K562 (cell line): ENCODE results near the gene SLC25A17. TPM values are rescaled to one million over a fixed set of nuclear protein-coding genes. Genes with fewer than 3 reads are reported as not detected.

Experiments used
- ATAC-seq: fragments of 200-7000 bp; cut with Tn5 transposase; 3 replicates; pipeline ENCODE4 v1.9.1; 2020; ENCODE audit warnings: moderate library complexity
- BruUV-seq: library from RNA; stranded (reverse); fragments of 400-500 nt; replicated peaks from 2 replicates; lab custom pipeline; 2021; lab: Mats Ljungman, UMichigan
- CTCF ChIA-PET: fragments of 300-600 bp; formaldehyde crosslinking; extraction: SDS; loops from one replicate; lab custom pipeline; 2021; ENCODE audit warnings: low intra/inter-chr PET ratio; lab: Yijun Ruan, JAX
- POLR2A ChIA-PET: fragments of 300-600, 350-650 bp; sonication (Branson Sonifier 250); formaldehyde crosslinking; extraction: SDS; loops from one replicate; lab custom pipeline; 2021; ENCODE audit warnings: antibody characterized with exemption, inconsistent platforms; lab: Yijun Ruan, JAX
- DNase-seq, 4 experiments: peaks; one replicate each; pipeline versions ENCODE4 v3.0.0 to v3.0.0-alpha.2; 2011 to 2018; ENCODE audit warnings: low spot score in 3 of 4, mixed read lengths in 3 of 4; ENCODE audit errors: extremely low read depth in 1 of 4
- FAIRE-seq: peaks from 2 replicates; lab custom pipeline; 2011; peaks lifted over from hg19 to GRCh38; lab: Jason Lieb, UNC
- H2AFZ ChIP-seq: 2 replicates; pipeline ENCODE4 v1.6.0; 2011; ENCODE audit warnings: low read depth, low read length, control low read depth, inconsistent platforms
- H3K27ac ChIP-seq: fragments of 200-600 bp; 3 replicates; pipeline ENCODE4 v1.8.0; 2011; ENCODE audit warnings: low read depth, mild to moderate bottlenecking, control low read depth, inconsistent platforms, low read length, moderate library complexity, mixed read lengths; ENCODE audit errors: extremely low read depth
- H3K27me3 ChIP-seq, 2 experiments: fragments of 300-600 bp in 1 of 2; 2 replicates in 1 of 2; 3 replicates in 1 of 2; pipeline versions ENCODE4 v1.6.0 to v1.8.0; 2011; ENCODE audit warnings: inconsistent platforms in 2 of 2, low read length in 2 of 2, mild to moderate bottlenecking in 1 of 2, mixed read lengths in 1 of 2, moderate library complexity in 1 of 2; ENCODE audit not compliant: control insufficient read depth in 2 of 2, insufficient read depth in 2 of 2
- H3K36me3 ChIP-seq: fragments of 300-600 bp; 3 replicates; pipeline ENCODE4 v1.8.0; 2011; ENCODE audit warnings: mild to moderate bottlenecking, low read length, inconsistent platforms; ENCODE audit not compliant: control insufficient read depth, insufficient read depth
- H3K4me1 ChIP-seq, 2 experiments: fragments of 200-600 bp in 1 of 2; replicated peaks in 1 of 2; 2 replicates in 1 of 2; 3 replicates in 1 of 2; pipeline versions ENCODE4 v1.5.1 to v1.8.0; 2011; ENCODE audit warnings: inconsistent platforms in 2 of 2, low read length in 2 of 2, mild to moderate bottlenecking in 1 of 2, mixed read lengths in 1 of 2, moderate library complexity in 1 of 2; ENCODE audit not compliant: control insufficient read depth in 2 of 2, insufficient read depth in 2 of 2
- H3K4me2 ChIP-seq: 2 replicates; pipeline ENCODE4 v1.6.1; 2011; ENCODE audit warnings: low read length, control low read depth, inconsistent platforms, mixed read lengths; ENCODE audit not compliant: insufficient read depth
- H3K4me3 ChIP-seq: fragments of 200-600 bp; sonication (generic), shearing (Covaris generic); 2 replicates; pipeline ENCODE4 v1.5.1; 2016; ENCODE audit warnings: control low read depth, inconsistent platforms
- H3K79me2 ChIP-seq: fragments of 200-600 bp; 3 replicates; pipeline ENCODE4 v1.8.0; 2011; ENCODE audit warnings: low read length, inconsistent platforms; ENCODE audit not compliant: control insufficient read depth, insufficient read depth
- H3K9ac ChIP-seq, 2 experiments: 2 replicates each; pipeline versions ENCODE4 v1.6.0 to v1.6.1; 2011; ENCODE audit warnings: low read depth in 2 of 2, low read length in 2 of 2, control low read depth in 1 of 2, inconsistent platforms in 1 of 2, mild to moderate bottlenecking in 1 of 2, mixed read lengths in 1 of 2; ENCODE audit not compliant: insufficient read depth in 1 of 2
- H3K9me1 ChIP-seq: one replicate; pipeline ENCODE4 v1.6.0; 2011; ENCODE audit warnings: inconsistent platforms, mild to moderate bottlenecking, low read length, moderate library complexity; ENCODE audit not compliant: control insufficient read depth, insufficient read depth
- H3K9me3 ChIP-seq: replicated peaks from 2 replicates; pipeline ENCODE4 v1.5.1; 2011; ENCODE audit warnings: low read depth, low read length, inconsistent platforms; ENCODE audit not compliant: control insufficient read depth, insufficient read depth
- H4K20me1 ChIP-seq: replicated peaks from 2 replicates; pipeline ENCODE4 v1.6.1; 2011; ENCODE audit warnings: low read length, inconsistent platforms, mixed read lengths; ENCODE audit not compliant: control insufficient read depth, insufficient read depth
- BRD4 ChIP-seq: fragments of 200-600 bp; sonication (generic); IDR thresholded peaks from 2 replicates; pipeline ENCODE4 v1.6.1; 2017; ENCODE audit warnings: inconsistent platforms
- DPF2 ChIP-seq: fragments of 450-650 bp; IDR thresholded peaks from 2 replicates; pipeline ENCODE4 v1.6.1; 2016
- EWSR1 ChIP-seq: fragments of 450-650 bp; IDR thresholded peaks from 2 replicates; pipeline ENCODE4 v1.6.1; 2018; ENCODE audit warnings: borderline replicate concordance, mild to moderate bottlenecking, low read depth, moderate library complexity; ENCODE audit not compliant: partially characterized antibody
- FOXJ2 ChIP-seq: fragments of 200-800 bp; sonication (Bioruptor generic); IDR thresholded peaks from 2 replicates; pipeline ENCODE4 v1.6.1; 2016; ENCODE audit warnings: missing genetic modification characterization, missing compliant biosample characterization
- NCOA6 ChIP-seq: fragments of 450-650 bp; IDR thresholded peaks from 2 replicates; pipeline ENCODE4 v1.6.1; 2017; ENCODE audit warnings: mild to moderate bottlenecking
- NELFE ChIP-seq: IDR thresholded peaks from 2 replicates; pipeline ENCODE4 v1.6.1; 2011; ENCODE audit warnings: mild to moderate bottlenecking; ENCODE audit not compliant: insufficient read depth, insufficient read length
- PHF21A ChIP-seq: fragments of 450-650 bp; IDR thresholded peaks from 2 replicates; pipeline ENCODE4 v1.6.1; 2017; ENCODE audit warnings: low read depth, borderline replicate concordance
- POLR2B ChIP-seq: fragments of 450-650 bp; IDR thresholded peaks from 2 replicates; pipeline ENCODE4 v1.6.1; 2018; ENCODE audit warnings: low read depth; ENCODE audit not compliant: partially characterized antibody
- SUPT5H ChIP-seq: fragments of 450-650 bp; IDR thresholded peaks from 2 replicates; pipeline ENCODE4 v1.6.1; 2016
- TAF7 ChIP-seq: fragments of 450-650 bp; IDR thresholded peaks from 2 replicates; pipeline ENCODE4 v1.6.1; 2016; ENCODE audit warnings: missing genetic modification characterization, missing compliant biosample characterization
- ZNF395 ChIP-seq: fragments of 200-800 bp; sonication (Bioruptor generic); IDR thresholded peaks from 2 replicates; pipeline ENCODE4 v1.6.1; 2017; ENCODE audit warnings: missing genetic modification characterization, missing compliant biosample characterization
- ZNF511 ChIP-seq: sonication (generic); formaldehyde crosslinking; IDR thresholded peaks from 2 replicates; pipeline ENCODE4 v1.8.0; 2022; ENCODE audit warnings: mild to moderate bottlenecking, missing genetic modification reagents
- ZNF57 ChIP-seq: fragments of 450-650 bp; formaldehyde crosslinking; IDR thresholded peaks from 2 replicates; pipeline ENCODE4 v1.4.0; 2020; ENCODE audit warnings: mild to moderate bottlenecking, moderate library complexity
- ZNF707 ChIP-seq: fragments of 250-450 bp; sonication (Bioruptor Pico); conservative IDR thresholded peaks from 2 replicates; pipeline ENCODE4 v1.8.0; 2022; ENCODE audit warnings: inconsistent platforms, mild to moderate bottlenecking, moderate library complexity
- WGBS: fragments of 100-300 bp; shearing (Covaris generic); methylation state at CpG from one replicate; pipeline ENCODE4 v1.1.6; 2016; ENCODE audit warnings: low coverage, mixed read lengths; ENCODE audit not compliant: insufficient coverage; ENCODE audit errors: missing lambda C conversion rate; 5-methylcytosine and 5-hydroxymethylcytosine counted together
- in situ Hi-C: fragments of 300-500 bp; cut with MboI; formaldehyde crosslinking; loops from 4 replicates; pipeline ENCODE4 v1.15.0; 2018; ENCODE audit warnings: inconsistent platforms, mixed read lengths
- intact Hi-C: fragments of 100-400 bp; cut with micrococcal nuclease; formaldehyde crosslinking; loops from 2 replicates; pipeline ENCODE4 v1.14.2; 2022
- polyA plus RNA-seq, 8 experiments: library from polyadenylated mRNA; depleted of rRNA in 4 of 8; stranded (reverse) in 5 of 8; unstranded in 3 of 8; fragments of >200 nt; fragmentation: Nextera tagmentation in 2 of 8; fragmentation: Illumina TruSeq in 1 of 8; extraction: Ambion mirVana in 2 of 8; extraction: Trizol in 1 of 8; gene quantifications; 2 replicates each; pipeline versions ENCODE4 v1.2.1 to v1.2.3, GENCODE V29; 2011 to 2014; ENCODE audit warnings: inconsistent platforms in 1 of 8, missing spikeins in 1 of 8
- total RNA-seq, 7 experiments: library from RNA; depleted of rRNA in 6 of 7; stranded (reverse); fragments of >200 nt in 6 of 7; fragmentation: Illumina TruSeq in 2 of 7; extraction: Trizol in 2 of 7; gene quantifications; 2 replicates each; pipeline versions ENCODE4 v1.2.1 to v1.2.3, GENCODE V29; 2011 to 2021; ENCODE audit warnings: low replicate concordance in 1 of 7
- TF ChIP-seq, protein P1 (sequence below), 2 experiments: fragments of 450-650 bp in 1 of 2; sonication (generic) in 1 of 2; formaldehyde crosslinking; conservative IDR thresholded peaks; 2 replicates each; pipeline versions ENCODE4 v1.4.0 to v1.8.1; 2020 to 2022; ENCODE audit warnings: mild to moderate bottlenecking in 1 of 2, missing genetic modification reagents in 1 of 2
- TF ChIP-seq, protein P2 (sequence below): fragments of 250-450 bp; sonication (Bioruptor Pico); IDR thresholded peaks from 2 replicates; pipeline ENCODE4 v1.4.0; 2020; ENCODE audit warnings: mild to moderate bottlenecking, moderate library complexity, borderline replicate concordance

Gene SLC25A17
- total and polyA plus RNA-seq, 9 of the 15 experiments (the other 6 are each of a cell fraction or from before 2014, with no cell fraction given) = 32.6 to 136 (median 56.2) TPM

GRCh38 chr22:40867109-40867508 is 48.0 kb upstream of the SLC25A17 start (continued):
- TF ChIP-seq POLR2B (no peak), FOXJ2 (no peak), ZNF57 (CRISPR knock-in tag) (no peak), ZNF511 (CRISPR knock-in tag) (no peak), NELFE (no peak), BRD4 (no peak), EWSR1 (no peak), NCOA6 (no peak), SUPT5H (no peak)
- TF ChIP-seq, protein P1, sequence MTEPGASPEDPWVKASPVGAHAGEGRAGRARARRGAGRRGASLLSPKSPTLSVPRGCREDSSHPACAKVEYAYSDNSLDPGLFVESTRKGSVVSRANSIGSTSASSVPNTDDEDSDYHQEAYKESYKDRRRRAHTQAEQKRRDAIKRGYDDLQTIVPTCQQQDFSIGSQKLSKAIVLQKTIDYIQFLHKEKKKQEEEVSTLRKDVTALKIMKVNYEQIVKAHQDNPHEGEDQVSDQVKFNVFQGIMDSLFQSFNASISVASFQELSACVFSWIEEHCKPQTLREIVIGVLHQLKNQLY (CRISPR knock-in tag; conservative IDR thresholded peaks at IDR 0.05) = no peak

DNA sequence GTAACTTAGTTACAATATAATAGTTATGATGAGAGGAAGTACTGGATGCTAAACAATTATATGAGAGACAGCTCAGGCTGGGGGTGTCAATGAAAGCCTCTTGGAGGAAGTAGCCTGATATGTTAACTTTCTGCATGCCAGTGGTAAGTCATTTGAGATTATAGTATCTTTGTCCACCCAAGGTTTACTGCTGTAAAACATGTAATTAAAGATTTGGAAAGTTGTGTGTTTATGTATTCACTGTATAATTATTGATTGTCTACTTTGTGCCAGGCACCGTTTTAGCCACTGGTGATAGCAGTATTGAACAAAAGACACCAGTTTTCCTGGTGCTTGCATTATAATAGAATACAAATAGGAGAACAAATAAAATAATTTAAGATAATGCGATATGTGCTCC is 43.4 kb upstream of the SLC25A17 start:
- no peak for FAIRE-seq
- POLR2A ChIA-PET = interaction anchor here (1.4 kb wide), 1 partner anchor 9 kb away, joined by 3 read pairs; no protein-coding TSS in a partner anchor
- no peak for TF ChIP-seq ZNF707 (CRISPR knock-in tag)
- TF ChIP-seq DPF2 = no peak
- TF ChIP-seq PHF21A = no peak
- TF ChIP-seq, protein P2, sequence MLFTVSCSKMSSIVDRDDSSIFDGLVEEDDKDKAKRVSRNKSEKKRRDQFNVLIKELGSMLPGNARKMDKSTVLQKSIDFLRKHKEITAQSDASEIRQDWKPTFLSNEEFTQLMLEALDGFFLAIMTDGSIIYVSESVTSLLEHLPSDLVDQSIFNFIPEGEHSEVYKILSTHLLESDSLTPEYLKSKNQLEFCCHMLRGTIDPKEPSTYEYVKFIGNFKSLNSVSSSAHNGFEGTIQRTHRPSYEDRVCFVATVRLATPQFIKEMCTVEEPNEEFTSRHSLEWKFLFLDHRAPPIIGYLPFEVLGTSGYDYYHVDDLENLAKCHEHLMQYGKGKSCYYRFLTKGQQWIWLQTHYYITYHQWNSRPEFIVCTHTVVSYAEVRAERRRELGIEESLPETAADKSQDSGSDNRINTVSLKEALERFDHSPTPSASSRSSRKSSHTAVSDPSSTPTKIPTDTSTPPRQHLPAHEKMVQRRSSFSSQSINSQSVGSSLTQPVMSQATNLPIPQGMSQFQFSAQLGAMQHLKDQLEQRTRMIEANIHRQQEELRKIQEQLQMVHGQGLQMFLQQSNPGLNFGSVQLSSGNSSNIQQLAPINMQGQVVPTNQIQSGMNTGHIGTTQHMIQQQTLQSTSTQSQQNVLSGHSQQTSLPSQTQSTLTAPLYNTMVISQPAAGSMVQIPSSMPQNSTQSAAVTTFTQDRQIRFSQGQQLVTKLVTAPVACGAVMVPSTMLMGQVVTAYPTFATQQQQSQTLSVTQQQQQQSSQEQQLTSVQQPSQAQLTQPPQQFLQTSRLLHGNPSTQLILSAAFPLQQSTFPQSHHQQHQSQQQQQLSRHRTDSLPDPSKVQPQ (CRISPR knock-in tag) = no peak
- TF ChIP-seq ZNF395 (CRISPR knock-in tag) = no peak
- TF ChIP-seq TAF7 (tag) = no peak

More for the DNA sequence above, 43.4 kb upstream of the SLC25A17 start:
- CTCF ChIA-PET = no interaction called here
- H3K79me2 ChIP-seq = peaks cover 36% of the 10 kb centered on the region
- 96% methylated on average over 2 of the region's 2 CpGs for WGBS
- peaks cover 16% of the 10 kb centered on the region for H3K36me3 ChIP-seq
- H3K27ac ChIP-seq = no peak overlapping the region
- no peak overlapping the region for H2AFZ ChIP-seq
- no peaks in the 10 kb centered on the region for H3K27me3 ChIP-seq
- intact Hi-C loops (no loop called here), in situ Hi-C loops (no loop called here)
- DNase-seq (no peak), ATAC-seq (no peak)
- no peak overlapping the region for H3K4me3 ChIP-seq
- no peaks in the 10 kb centered on the region for H3K9me3 ChIP-seq
- no TSS peak for BruUV-seq
- H4K20me1 ChIP-seq = no peaks in the 10 kb centered on the region
- peaks cover 0 to 8% of the 10 kb centered on the region in 2 experiments; a peak in 2 of 5 replicates for H3K4me1 ChIP-seq
- no peak overlapping the region for H3K4me2 ChIP-seq
- H3K9ac ChIP-seq = no peak overlapping the region
- no peaks in the 10 kb centered on the region for H3K9me1 ChIP-seq
